AG09309 (cell line): Measurements from ENCODE around the gene EXTL1.
"Not testable (repeated sequence)": the region's sequence is repeated elsewhere in the genome, so short reads cannot be mapped to it uniquely, and the experiment has no call there.

Source experiments
- DNase-seq: peaks from one replicate; pipeline ENCODE4 v3.0.0-alpha.2; 2010; ENCODE audit warnings: low read depth
- H3K4me3 ChIP-seq: 2 replicates; pipeline ENCODE4 v1.5.1; 2011; ENCODE audit warnings: mild to moderate bottlenecking, low read depth, low read length, moderate library complexity; ENCODE audit not compliant: control insufficient read depth
- TF ChIP-seq, protein P1 (sequence below): IDR thresholded peaks from 2 replicates; pipeline ENCODE4 v1.5.1; 2011; ENCODE audit warnings: mild to moderate bottlenecking, low read depth, low read length, inconsistent platforms; ENCODE audit not compliant: insufficient read depth, control insufficient read depth; ENCODE audit errors: missing control alignments

The EXTL1 gene

DNA sequence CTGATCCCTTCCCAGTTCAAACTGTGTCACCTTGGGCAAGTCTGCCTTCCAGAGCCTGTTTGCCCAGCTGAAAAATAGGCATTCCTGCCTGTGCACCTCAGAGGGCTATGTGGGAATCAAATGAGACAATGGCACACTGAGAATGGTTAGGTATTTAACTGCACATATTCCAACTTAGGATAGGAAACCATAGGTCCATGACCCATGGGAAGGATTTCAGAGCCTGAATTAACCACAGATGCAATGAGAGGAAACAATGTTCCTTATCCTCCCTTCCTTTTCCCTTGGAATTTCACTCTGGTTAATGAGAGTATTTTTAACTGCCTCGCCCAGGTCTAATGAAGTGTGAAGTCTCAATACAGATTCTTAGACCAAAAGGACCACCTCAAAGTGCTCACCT is 36.4 kb upstream of the EXTL1 start:
- H3K4me3 ChIP-seq: no peak overlapping the region
- no peak for DNase-seq
- TF ChIP-seq, protein P1, sequence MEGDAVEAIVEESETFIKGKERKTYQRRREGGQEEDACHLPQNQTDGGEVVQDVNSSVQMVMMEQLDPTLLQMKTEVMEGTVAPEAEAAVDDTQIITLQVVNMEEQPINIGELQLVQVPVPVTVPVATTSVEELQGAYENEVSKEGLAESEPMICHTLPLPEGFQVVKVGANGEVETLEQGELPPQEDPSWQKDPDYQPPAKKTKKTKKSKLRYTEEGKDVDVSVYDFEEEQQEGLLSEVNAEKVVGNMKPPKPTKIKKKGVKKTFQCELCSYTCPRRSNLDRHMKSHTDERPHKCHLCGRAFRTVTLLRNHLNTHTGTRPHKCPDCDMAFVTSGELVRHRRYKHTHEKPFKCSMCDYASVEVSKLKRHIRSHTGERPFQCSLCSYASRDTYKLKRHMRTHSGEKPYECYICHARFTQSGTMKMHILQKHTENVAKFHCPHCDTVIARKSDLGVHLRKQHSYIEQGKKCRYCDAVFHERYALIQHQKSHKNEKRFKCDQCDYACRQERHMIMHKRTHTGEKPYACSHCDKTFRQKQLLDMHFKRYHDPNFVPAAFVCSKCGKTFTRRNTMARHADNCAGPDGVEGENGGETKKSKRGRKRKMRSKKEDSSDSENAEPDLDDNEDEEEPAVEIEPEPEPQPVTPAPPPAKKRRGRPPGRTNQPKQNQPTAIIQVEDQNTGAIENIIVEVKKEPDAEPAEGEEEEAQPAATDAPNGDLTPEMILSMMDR: no peak

DNA sequence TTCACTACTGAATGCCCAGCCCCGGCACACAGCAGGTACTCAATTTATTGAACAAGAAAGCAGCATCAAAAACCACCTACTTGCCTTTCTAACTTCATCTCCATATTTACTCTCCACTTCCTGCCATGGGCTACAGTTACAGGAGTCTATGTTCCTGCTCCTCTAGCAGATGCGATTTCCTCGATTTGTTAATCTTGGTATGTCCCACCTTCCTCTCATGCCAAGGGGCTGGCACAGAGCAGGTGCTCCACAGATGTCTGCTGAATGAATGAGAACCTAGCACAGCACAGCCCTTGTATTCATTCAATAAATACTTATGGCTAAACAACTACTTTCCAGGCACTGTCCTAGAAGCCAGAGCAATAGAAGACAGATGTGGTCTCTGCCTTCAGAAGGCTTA is 35.9 kb upstream of the EXTL1 start:
- TF ChIP-seq, protein P1: no peak
- DNase-seq: no peak
- no peak overlapping the region for H3K4me3 ChIP-seq

DNA sequence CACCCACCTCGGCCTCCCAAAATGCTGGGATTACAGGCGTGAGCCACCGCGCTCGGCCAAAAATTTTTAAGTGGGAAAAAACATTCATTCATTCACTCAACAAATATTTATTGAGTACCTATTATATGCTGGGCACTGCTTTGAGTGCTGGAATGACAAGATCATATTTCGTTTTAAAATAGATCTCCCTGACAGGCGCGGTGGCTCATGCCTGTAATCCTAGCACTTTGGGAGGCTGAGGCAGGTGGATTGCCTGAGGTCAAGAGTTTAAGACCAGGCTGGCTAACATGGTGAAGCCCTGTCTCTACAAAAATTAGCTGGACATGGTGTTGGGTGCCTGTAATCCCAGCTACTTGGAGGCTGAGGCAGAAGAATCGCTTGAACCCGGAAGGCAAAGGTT is 34.8 kb upstream of the EXTL1 start:
- not testable (repeated sequence) for DNase-seq

DNA sequence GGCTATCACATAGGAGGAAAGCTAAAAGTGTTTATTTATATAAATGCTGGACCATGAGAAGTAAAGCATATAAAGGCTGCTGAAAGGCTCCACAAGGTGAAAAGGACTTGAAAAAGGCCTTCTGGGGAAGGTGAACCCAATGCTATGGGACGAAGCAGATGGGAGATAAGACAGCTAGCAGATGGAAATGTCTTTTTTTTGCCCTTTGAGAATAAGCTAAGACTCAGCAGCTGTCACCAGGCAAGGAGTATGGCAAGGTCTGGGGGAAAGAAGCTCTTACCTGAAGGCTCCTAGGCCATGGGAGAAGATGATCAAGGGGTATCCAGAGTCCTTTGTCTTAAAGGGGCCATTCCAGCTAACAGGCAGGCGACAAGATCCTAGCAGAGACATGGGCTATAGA is 33.6 kb upstream of the EXTL1 start:
- TF ChIP-seq, protein P1: no peak
- H3K4me3 ChIP-seq: no peak overlapping the region
- no peak for DNase-seq

More for the DNA sequence above, 34.8 kb upstream of the EXTL1 start:
- H3K4me3 ChIP-seq: not testable (repeated sequence)

DNA sequence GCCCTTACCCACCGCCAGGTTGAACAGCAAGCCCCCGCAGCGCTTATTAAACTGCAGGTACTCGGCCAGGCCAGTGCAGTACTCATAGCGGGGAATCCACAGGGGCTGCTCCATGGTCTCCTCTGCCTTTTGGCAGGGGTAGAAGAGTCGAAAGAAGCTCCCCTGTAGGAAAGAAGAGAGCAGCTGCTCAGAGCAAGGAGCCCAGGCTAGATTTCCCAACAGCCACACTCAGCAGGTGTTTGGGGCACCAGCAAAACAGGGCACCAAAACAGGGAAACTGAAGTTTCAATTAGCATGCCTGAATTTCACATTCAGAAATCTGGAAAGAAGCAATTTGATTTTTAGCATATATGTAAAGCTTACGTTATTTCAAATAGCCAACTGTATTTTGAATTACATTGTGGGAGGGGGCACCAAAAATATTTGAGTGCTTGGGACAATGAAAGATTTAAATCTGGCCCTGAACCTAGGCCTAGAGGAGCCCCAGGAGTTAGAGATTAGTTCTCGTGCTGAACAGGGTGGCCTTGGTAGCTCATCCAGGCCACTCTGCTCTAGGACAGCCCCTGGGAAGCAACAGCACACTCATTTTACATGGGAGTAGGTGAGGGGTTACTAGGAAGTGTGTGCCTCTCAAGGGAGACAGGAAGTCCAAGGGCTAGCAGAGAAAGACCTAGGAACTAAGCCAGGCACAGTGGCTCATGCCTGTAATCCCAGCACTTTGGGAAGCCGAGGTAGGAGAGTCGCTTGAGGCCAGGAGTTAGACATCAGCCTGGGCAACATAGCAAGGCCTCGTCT is 31.9 kb upstream of the EXTL1 start:
- no peak for DNase-seq
- TF ChIP-seq, protein P1: no peak
- no peak overlapping the region for H3K4me3 ChIP-seq

DNA sequence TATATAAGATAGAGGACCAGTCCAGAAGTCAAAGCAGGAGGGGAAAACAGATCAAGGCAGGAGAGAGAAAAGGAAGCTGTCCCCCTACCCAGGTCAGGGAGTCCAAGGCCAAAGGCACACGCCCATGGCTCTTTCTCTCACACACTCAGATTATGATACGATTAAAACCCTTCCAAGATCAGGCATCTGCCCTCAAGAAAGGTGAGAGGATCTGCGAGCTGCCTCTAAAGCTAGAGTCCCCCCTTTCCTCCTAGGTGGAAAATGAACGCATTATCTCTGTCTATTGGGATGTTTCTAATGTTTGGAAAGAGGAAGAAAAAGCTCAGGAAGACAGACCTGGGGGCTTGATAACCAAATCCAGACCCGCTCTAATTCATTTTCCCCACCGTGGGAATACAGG is 31.3 kb upstream of the EXTL1 start:
- H3K4me3 ChIP-seq: no peak overlapping the region
- TF ChIP-seq, protein P1: no peak
- no peak for DNase-seq

DNA sequence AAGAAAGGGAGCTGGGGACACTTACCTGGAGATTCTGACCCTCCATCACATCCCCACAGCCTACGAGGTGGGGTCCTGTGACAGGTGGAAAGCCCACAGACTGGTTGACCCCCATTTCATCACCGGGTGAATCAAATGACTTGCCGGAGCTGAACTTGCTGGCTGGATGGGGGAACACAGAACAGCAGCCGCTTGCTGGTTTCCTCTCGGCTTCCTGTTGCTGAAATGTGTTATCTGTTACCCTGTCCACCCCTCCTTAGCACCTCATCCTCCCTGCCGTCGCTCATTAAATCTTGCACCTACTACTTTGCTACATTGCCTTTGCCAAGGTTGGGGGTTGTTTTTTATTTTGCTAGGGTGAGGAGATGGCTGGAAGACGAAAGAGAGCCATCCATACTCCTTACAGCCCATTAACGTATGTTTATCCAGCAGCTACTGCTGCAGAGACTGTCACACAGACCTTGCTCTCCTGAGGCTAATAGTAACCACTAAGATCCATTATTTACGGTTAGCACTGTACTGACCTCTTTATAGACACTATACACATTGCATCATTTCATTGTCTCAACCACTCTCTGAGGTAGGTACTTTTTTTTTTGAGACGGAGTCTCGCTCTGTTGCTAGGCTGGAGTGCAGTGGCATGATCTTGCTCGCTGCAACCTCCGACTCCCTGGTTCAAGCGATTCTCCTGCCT is 30.7 kb upstream of the EXTL1 start:
- DNase-seq: no peak
- no peak overlapping the region for H3K4me3 ChIP-seq

More for the DNA sequence above, 30.7 kb upstream of the EXTL1 start:
- TF ChIP-seq, protein P1: no peak
